GM23248 (cell line): ENCODE measurements around the gene FAM193B.

ENCODE experiments used
- EZH2 ChIP-seq: fragments of 200-600 bp; sonication (generic); IDR thresholded peaks from 2 replicates; pipeline ENCODE4 v1.6.1; 2018; ENCODE audit warnings: antibody characterized with exemption, mild to moderate bottlenecking; ENCODE audit not compliant: insufficient read depth, poor library complexity, severe bottlenecking
- EZH2phosphoT487 ChIP-seq: fragments of 200-600 bp; sonication (generic); IDR thresholded peaks from 2 replicates; pipeline ENCODE4 v1.6.1; 2018; ENCODE audit warnings: antibody characterized with exemption, moderate library complexity, mild to moderate bottlenecking, low read depth; ENCODE audit not compliant: insufficient read depth

- TF ChIP-seq EZH2phosphoT487, result no peak
- TF ChIP-seq EZH2, result no peak
These were observed 46.7 kb downstream of the FAM193B start for GRCh38 chr5:177507596-177508220.
